GM12864 (cell line): Measurements from ENCODE around the gene CCNK.

Experiments used
- DNase-seq: peaks from one replicate; pipeline ENCODE4 v3.0.0-alpha.2; 2011; ENCODE audit warnings: low read depth
- H3K4me3 ChIP-seq: 2 replicates; pipeline ENCODE4 v1.5.1; 2011; ENCODE audit warnings: mild to moderate bottlenecking, low read depth, low read length, control low read depth
- TF ChIP-seq, protein P1 (sequence below): IDR thresholded peaks from 2 replicates; pipeline ENCODE4 v1.5.1; 2011; ENCODE audit warnings: low read depth, mild to moderate bottlenecking, moderate library complexity, low read length, control low read depth, inconsistent platforms; ENCODE audit errors: missing control alignments

CCNK gene

DNA sequence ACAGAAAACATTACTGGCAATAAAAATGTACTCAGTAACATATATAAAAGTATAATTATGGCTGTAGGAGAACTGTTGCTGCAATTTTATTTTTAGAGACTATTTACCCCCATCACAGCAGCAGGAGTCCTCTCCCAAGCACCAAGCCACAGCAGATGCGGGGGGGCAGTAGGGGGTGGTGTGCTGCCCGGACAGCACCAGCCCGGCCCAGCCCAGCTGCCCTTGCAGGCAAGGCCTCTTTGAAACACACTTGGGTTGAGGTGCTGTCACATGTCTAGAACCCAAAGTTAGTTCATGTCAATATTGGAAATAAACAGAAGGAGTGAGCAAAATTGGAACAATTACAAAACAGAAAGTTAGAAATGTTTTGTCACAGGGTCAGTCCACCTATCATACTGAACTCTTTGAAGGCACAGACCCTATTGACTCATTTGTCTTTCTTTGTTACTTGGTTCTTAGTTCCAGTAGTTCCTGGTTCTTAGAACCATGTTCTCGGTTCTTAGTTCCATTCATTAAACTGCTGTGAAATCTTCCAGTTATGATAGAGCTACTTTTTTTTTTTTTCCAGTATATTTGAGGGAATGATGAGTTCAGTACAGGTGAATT is 22.7 kb downstream of the CCNK start:
- no peak overlapping the region for H3K4me3 ChIP-seq
- no peak for DNase-seq
- TF ChIP-seq, protein P1, sequence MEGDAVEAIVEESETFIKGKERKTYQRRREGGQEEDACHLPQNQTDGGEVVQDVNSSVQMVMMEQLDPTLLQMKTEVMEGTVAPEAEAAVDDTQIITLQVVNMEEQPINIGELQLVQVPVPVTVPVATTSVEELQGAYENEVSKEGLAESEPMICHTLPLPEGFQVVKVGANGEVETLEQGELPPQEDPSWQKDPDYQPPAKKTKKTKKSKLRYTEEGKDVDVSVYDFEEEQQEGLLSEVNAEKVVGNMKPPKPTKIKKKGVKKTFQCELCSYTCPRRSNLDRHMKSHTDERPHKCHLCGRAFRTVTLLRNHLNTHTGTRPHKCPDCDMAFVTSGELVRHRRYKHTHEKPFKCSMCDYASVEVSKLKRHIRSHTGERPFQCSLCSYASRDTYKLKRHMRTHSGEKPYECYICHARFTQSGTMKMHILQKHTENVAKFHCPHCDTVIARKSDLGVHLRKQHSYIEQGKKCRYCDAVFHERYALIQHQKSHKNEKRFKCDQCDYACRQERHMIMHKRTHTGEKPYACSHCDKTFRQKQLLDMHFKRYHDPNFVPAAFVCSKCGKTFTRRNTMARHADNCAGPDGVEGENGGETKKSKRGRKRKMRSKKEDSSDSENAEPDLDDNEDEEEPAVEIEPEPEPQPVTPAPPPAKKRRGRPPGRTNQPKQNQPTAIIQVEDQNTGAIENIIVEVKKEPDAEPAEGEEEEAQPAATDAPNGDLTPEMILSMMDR, result no peak

GRCh38 chr14:99505089-99505488 is 23.9 kb downstream of the CCNK start:
- H3K4me3 ChIP-seq, result no peak overlapping the region
- DNase-seq, result no peak
- TF ChIP-seq, protein P1, result no peak

DNA sequence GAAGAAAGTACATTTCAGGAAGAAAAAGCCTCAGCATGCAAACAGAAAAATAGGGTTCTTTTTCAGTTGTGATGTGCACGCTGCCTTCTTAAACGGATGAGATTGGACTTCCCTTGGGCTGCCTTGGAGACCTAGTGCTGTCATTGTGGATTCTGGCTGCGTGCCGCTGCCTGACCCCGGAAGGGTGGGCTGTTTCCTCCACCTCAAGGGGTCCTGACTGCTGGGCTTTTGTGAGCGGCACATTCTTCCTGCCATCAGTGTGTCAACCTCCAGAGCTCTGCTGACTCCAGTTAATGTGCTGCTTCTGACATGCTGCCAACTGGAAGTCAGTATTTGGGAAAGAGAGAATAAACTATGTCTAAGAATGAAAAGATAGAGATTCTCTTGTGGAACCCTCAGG is 25.1 kb downstream of the CCNK start:
- no peak for DNase-seq
- H3K4me3 ChIP-seq, result no peak overlapping the region
- TF ChIP-seq, protein P1, result no peak

DNA sequence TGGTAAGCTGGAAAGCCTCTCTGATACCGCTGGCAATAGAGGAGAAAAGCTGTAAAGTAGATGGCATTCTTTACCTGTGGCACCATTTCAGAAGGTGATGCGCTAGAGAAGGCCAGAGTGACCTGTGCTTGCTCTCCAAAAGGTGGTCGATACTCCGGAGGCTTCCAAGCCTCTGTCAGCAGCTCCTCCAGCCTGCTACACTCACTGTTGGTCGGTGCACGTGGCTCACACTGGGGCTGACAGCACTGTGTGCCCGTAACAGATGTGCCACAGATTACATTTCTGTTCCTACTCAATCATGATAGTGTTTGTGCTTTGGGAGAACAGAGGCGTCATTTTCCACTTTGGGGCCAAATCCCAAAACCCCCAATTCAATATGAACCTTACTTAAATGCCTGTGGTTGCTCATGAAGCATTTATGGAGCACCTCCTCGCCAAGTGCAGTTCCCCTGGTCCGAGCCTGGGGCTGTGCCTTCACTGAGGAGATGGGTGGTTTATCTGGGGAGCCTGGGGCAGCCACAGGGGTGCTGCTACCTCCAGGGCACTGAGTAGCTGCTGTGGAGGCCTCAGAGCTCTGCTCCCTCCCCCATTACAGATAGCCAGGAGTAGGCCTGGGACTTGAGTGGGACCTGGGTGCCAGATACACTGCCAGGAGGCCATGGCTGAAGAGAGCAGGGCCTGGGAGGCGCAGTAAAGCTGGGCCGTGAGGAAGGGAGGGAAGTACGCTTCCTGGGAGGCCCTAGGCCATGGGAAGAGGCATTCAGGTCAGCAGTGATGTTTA is 26.8 kb downstream of the CCNK start:
- no peak for DNase-seq
- TF ChIP-seq, protein P1, result no peak

GRCh38 chr14:99508896-99509629 is 27.9 kb downstream of the CCNK start:
- no peak for DNase-seq
- no peak overlapping the region for H3K4me3 ChIP-seq
- TF ChIP-seq, protein P1, result no peak

More for the DNA sequence above, 26.8 kb downstream of the CCNK start:
- H3K4me3 ChIP-seq, result no peak overlapping the region

GRCh38 chr14:99509871-99510555 is 28.8 kb downstream of the CCNK start:
- DNase-seq, result no peak
- TF ChIP-seq, protein P1, result no peak
- no peak overlapping the region for H3K4me3 ChIP-seq
